NCI-H2107 (cell line): ENCODE data around the gene CDS2.
A peak's percentile ranks its signal among the peaks of the same experiment; 100 is the strongest.

Source experiments
- DNase-seq: peaks from one replicate; lab custom pipeline; 2025; lab: John Stamatoyannopoulos, UW

CDS2 gene

GRCh38 chr20:5119435-5120184, 7.2 kb upstream of the CDS2 start, which contains the start of gene PCNA:
Gene PCNA, minus strand, starts transcription at chr20:5119958. Its CDS starts 160 bp downstream, at chr20:5119798.
- DNase-seq = peak; percentile 66

- DNase-seq = no peak
These were observed 6.7 kb upstream of the CDS2 start for GRCh38 chr20:5120185-5120476.

- no peak for DNase-seq
These were observed 3.9 kb upstream of the CDS2 start for GRCh38 chr20:5122873-5123260.

- DNase-seq = peak; percentile 33
These were observed 523 bp downstream of the CDS2 start for GRCh38 chr20:5127204-5127858.

GRCh38 chr20:5127859-5128424, 1.1 kb downstream of the CDS2 start:
- DNase-seq = no peak

GRCh38 chr20:5128886-5129285, 2.1 kb downstream of the CDS2 start:
- no peak for DNase-seq

- DNase-seq = no peak
These were observed 4.7 kb downstream of the CDS2 start for GRCh38 chr20:5131502-5131901.

GRCh38 chr20:5133998-5134397, 7.2 kb downstream of the CDS2 start:
- no peak for DNase-seq

- DNase-seq = no peak
These were observed 8.7 kb downstream of the CDS2 start for GRCh38 chr20:5135363-5136012.

GRCh38 chr20:5136096-5136495, 9.3 kb downstream of the CDS2 start:
- no peak for DNase-seq

- no peak for DNase-seq
These were observed 13.4 kb downstream of the CDS2 start for GRCh38 chr20:5140195-5140594.

- DNase-seq = no peak
These were observed 14.8 kb downstream of the CDS2 start for GRCh38 chr20:5141615-5142014.

- no peak for DNase-seq
These were observed 17.0 kb downstream of the CDS2 start for GRCh38 chr20:5143851-5144250.

- no peak for DNase-seq
These were observed 18.7 kb downstream of the CDS2 start for GRCh38 chr20:5145365-5146098.

GRCh38 chr20:5146099-5146668, 19.4 kb downstream of the CDS2 start:
- no peak for DNase-seq

- no peak for DNase-seq
These were observed 20.2 kb downstream of the CDS2 start for GRCh38 chr20:5146871-5147592.

GRCh38 chr20:5148581-5148980, 21.8 kb downstream of the CDS2 start:
- DNase-seq = no peak

- no peak for DNase-seq
These were observed 23.1 kb downstream of the CDS2 start for GRCh38 chr20:5149892-5150225.

- DNase-seq = no peak
These were observed 23.6 kb downstream of the CDS2 start for GRCh38 chr20:5150226-5151076.

GRCh38 chr20:5153152-5153467, 26.3 kb downstream of the CDS2 start:
- DNase-seq = no peak
